GM19035 (cell line): Measurements from ENCODE around the gene ZNF236.

Source experiments
- ATAC-seq: cut with Tn5 transposase; IDR thresholded peaks from one replicate; pipeline ENCODE4 v1.9.1; 2021; ENCODE audit not compliant: unreplicated experiment

The ZNF236 gene

GRCh38 chr18:76821356-76821874 is 942 bp upstream of the ZNF236 start:
- no peak for ATAC-seq

DNA sequence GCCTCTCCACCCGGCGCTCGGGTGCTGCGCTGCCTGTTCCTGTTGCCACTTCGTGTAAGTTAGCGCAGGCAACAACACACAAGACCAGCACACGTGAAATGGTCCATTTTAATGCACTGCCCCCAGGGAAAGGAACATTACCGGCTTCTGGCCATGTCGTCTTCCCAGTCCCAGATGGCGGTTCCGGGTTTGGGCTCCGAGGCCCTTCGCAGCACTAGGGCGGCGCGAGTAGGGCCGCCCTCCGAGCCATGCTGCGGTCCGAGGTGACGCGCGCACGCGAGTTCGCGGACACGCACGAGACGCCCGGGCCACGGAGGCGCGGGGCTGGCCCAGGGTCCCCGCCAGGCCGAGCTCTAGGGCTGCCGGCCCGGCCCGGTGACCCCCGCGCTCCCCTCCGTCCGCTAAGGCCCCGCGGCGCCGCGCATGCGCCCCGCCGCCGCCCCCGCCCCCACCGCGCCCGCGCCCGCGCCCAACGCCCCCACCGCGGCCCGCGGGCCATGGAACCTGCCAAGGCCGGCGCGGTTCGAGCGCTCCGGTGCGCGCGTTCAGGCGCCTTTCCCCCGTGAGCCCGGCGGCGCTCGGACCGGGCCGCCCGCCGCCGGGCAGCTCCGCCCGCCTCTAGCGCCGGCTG is 367 bp upstream of the ZNF236 start:
- ATAC-seq, result peak; percentile 41

DNA sequence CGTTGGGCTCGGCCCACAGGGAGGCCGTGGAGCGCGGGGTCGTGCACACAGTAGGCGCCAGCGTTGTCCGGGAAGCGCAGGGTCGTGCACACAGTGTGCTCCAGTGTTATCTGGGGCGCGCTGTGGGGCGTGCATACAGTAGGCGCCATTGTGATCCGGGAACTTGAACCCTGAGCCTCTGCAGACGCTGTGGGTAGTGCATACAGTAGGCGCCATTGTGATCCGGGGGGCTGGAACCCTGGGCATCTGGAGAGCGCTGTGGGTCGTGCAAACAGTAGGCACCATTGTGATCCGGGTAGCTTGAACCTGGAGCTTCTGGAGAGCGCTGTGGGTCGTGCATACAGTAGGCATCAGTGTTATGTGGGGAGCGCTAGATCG is 793 bp downstream of the ZNF236 start:
- no peak for ATAC-seq

DNA sequence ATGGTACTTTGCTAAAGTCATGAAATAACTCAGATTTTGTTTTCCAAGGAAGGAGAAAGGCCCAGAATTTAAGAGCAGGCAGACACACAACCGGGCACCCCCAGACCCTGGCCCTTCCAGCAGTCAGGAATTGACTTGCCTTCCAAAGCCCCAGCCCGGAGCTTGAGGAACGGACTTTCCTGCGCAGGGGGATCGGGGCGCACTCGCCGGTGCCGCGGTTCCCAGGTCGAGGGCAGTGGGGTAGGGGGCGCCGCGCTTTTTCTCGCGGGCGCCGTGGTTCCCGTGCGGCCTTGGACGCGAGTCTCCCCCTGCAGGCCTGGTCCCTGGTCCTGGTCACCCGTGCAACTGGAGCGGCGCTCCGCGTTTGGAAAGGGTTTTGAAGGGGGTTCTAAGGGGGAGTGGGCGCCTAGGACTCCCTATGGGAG is 1.2 kb downstream of the ZNF236 start:
- no peak for ATAC-seq

GRCh38 chr18:76824145-76824676 is 1.9 kb downstream of the ZNF236 start:
- ATAC-seq, result no peak

- no peak for ATAC-seq
Measured at GRCh38 chr18:76824754-76825153, 2.4 kb downstream of the ZNF236 start.

- no peak for ATAC-seq
Measured at GRCh38 chr18:76827205-76828200, 5.1 kb downstream of the ZNF236 start.

- ATAC-seq, result no peak
Measured at GRCh38 chr18:76834379-76834778, 12.0 kb downstream of the ZNF236 start.

DNA sequence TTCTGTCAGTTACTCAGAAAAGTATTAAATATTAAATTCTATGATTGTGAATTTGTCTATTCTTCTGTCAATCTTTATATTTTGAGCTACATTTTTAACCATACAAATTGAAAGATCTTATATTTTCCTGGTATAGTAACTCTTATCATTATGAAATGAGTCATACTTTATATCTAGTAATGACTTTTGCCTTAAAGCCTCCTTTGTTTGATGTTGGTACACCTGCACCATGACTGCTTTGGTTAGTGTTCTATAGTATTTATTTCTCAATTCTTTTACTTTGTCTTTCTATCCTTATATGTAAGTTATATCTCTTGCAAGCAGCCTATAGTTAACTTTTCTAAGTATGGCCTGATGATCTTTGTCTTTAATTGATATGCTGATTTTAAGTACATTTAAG is 13.0 kb downstream of the ZNF236 start:
- ATAC-seq, result no peak

DNA sequence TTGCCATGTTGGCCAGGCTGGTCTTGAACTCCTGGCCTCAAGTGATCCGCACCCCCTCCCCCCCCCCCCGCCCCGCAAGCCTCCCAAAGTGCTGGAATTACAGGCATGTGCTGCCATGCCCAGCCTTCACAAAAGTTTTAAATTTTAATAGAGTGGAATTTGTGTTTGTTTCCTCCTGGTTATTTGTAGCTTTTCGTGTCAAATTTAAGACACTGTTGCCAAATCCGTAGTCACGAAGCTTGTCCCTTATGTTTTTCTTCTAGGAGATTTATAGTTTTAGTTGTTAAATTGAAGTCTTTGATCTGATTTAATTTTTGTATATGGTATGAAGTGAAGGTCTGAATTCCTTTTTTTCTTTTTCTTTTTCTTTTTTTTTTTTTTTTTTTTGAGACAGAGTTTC is 14.7 kb downstream of the ZNF236 start:
- no peak for ATAC-seq

DNA sequence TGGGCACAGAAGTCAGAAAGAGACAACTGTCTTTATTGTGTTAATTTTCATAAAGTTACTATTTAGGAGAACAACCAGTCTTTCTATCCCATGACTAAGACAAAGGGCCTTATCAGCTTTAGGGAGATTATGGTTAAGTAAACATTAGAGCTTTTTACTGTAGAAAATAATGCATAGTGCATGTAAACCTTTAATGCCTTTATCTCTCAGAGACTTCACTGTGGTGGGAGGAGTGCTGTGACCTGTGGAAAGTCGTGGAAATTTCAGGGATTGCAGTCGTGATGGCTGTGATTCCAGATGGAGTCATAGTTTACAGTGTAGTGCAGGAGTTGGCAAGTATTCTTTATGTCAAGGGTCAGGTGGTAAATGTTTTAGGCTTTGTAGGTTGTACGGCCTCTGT is 15.8 kb downstream of the ZNF236 start:
- ATAC-seq, result no peak

GRCh38 chr18:76839086-76839794 is 16.9 kb downstream of the ZNF236 start:
- no peak for ATAC-seq

DNA sequence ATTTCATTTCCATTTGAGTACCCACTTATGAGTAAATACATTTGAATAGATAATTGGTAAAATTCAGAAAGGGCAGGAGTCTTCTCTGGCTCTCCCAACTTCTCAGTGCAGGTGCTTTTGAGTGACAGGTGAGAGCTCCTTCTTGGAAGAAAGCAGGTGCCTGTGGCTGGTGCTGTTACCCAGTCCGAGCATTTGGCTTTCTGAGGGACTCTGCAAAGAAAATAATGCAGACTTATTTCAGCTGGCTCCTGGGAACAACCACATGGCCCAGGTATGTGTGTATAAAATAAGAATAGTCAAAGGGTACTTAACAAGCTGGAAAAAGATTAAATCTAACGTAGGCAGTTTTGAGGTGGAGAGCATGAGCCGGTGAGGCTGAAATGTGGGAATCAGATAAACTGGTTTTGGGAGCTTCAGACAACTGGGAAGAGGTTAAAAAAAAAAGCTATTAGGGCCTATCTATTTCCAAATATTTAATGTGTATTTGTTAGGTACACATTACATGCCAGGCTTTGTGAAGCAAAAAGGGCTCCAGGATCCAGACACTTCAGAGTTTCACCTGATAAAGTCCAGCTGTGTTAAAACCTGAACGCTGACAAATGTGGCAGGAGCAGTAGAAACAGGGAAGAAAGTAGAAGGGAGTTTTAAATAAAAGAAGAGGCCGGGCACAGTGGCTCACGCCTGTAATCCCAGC is 20.6 kb downstream of the ZNF236 start:
- no peak for ATAC-seq

GRCh38 chr18:76844144-76844543 is 21.8 kb downstream of the ZNF236 start:
- ATAC-seq, result no peak

GRCh38 chr18:76844742-76845477 is 22.6 kb downstream of the ZNF236 start:
- ATAC-seq, result no peak

- ATAC-seq, result no peak
Measured at GRCh38 chr18:76846217-76846616, 23.9 kb downstream of the ZNF236 start.

DNA sequence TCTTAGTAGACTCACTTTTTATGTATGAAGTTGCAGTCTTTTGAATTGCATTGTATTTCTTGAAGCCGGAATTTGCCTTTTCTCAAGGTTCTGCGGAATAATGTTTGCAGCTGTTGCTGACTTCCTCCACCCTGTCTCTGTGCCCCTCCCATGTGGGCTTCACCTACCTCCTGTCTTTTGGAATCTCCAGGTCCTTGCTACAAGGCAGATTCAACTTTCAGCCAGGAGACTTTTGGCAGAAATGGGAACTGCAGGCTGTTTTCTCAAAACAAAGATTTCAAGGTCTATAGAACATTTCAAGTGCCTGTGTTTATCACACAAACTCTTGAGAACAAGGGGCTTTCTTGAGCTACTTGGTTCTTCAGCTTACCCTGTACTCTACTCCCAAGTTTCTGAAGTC is 25.6 kb downstream of the ZNF236 start:
- ATAC-seq, result no peak

DNA sequence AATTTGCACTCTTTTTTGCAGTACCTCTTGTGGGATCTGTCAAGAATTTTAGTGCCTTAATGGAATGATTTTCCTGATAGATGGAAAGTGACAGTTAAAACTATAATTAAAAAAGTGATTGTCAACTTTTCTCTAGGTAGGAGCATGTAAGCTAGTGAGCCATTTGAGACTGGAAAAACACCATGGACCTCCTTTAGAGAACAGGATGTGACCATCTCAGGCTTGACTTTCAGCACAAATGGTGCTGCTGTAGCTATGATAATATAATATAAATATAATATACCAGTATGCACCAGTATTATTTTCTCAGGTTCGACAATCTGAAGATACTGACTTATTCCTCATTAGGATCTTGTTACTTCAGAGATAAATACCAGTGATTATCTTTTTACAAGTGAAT is 27.8 kb downstream of the ZNF236 start:
- ATAC-seq, result no peak

DNA sequence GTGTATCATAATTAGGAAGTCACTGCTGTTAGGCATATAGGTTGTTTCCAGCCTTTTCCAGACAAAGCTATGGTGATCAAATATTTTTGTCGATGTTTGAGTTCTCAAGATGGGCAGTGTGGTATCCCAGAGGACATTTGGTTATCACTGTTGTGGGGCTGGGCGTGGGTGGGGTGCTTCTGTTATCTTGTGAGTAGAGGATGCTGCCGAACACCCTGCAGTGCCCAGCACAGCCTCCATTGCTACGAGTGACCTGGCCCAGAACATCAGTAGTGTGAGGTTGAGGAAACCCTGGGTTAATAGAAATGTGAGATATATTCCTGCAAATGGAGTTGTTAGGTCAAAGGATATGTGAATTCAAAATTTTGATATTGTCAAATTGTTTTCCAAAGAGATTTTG is 33.2 kb downstream of the ZNF236 start:
- ATAC-seq, result no peak

- ATAC-seq, result no peak
Measured at GRCh38 chr18:76857476-76857875, 35.1 kb downstream of the ZNF236 start.
